NCI-H510A (cell line): ENCODE results near the gene CR2.
"Not testable (repeated sequence)": the region's sequence is repeated elsewhere in the genome, so short reads cannot be mapped to it uniquely, and the experiment has no call there.

Source experiments
- DNase-seq: peaks from one replicate; lab custom pipeline; 2025; lab: John Stamatoyannopoulos, UW

The CR2 gene

GRCh38 chr1:207454046-207454964 is at the start of gene CR2:
TSS of gene CR2 (plus strand) at chr1:207454328. CDS start at chr1:207454419, 91 bp downstream.
- peak; percentile 32 for DNase-seq

- peak; percentile 5 for DNase-seq
These were observed 49.1 kb upstream of the CR2 start for GRCh38 chr1:207404849-207405525.

DNA sequence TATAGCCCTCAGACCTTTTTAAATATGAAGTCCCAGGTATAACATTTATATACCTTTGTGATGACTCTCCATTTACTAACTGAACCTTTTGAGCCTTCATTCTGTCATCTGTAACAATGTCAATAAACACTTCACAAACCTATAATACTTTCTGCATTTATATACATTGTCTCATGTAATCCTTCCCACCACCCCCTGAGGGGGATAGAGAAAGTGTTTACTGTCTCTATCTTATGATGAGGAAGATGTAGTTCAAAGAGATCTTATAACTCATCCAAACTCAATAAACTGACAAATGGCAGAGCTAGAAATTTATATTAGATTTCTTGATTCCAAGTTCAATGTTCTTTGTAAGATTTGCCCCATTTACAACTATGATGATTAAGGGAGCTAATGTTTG is 48.3 kb upstream of the CR2 start:
- DNase-seq: no peak

DNA sequence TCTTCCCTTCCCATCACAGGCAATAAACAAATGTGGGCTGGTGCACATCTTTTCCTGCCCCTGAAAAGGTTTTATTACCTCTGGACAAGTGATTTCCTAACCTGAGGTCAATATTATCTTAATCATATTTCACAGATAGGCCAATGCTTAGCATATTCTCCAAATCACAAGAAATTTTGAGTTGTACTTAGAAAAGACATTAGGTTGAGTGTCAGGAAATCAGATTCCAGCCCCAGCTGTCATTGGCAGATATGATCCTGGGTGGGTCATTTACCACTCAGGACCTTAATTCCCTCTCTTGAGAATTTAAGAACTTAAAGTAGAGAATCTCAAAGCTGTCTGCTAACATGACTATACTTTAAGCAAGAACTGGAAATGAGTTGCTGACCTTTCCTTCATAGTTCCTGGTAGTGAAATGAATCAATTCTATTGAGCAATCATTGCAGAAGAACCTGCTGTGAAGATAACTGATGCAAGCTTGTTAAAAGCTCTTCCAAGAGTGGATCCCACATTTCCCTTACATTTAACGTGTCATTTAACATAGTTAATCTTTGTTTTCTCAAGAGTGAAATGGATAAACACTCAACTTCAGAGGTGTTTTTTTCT is 46.4 kb upstream of the CR2 start:
- no peak for DNase-seq

DNA sequence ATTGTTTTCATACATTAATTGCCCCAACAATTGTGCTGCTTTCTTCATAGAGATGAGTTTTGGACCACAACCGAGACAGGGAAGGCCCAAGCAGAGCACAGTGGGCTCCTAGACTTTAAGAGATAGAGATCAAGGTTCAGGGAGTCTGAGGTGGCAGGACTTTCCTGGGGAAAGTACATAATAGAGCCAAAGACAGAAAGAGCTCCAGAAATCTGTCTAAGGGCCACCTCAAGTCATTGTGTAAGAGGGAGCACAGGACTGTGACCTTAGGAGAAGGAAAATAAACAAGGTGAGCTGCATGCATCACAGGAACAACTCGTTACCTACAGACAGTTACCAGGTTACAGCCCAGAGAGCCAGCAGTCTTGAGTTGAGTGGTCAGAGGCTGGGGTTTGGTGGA is 41.3 kb upstream of the CR2 start:
- DNase-seq: no peak

- no peak for DNase-seq
These were observed 39.5 kb upstream of the CR2 start for GRCh38 chr1:207414606-207415108.

DNA sequence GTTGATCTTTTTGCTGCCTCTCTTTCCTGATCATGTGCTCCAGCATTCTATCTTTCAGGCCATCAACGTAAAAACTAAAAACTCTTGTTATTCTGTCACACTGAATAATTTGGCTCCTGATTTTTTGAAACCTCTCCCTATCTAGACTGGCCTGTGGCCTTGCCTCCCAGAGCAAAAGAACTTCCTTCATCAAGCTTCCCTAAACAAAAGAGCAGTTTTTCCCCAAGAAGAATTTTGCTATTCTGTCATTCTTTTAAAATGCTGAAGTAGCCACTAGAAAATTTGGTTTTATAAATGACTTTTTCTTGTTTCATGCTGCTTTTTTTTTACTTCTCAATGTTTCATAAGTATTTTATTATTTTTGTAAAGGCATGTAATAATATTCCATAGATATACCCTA is 37.1 kb upstream of the CR2 start:
- DNase-seq: no peak

GRCh38 chr1:207418351-207418750 is 35.8 kb upstream of the CR2 start:
- no peak for DNase-seq

DNA sequence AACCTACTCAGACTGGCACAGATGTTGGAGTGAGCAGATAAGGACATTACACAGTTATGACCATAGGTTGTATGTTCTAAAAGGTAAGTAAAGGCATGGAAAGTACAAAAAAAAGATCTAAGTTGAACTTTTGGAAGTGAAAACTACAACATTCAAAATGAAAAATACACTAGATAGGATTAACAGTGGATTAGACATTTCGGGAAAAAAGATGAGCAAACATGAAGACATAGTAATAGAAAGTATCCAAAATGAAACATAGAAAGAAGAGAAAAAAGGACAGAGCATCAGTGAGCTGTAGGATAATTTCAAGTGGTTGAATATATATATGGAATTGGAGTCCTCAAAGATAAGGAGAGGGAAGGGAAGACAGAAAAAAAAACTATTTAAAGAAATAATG is 34.0 kb upstream of the CR2 start:
- DNase-seq: no peak

GRCh38 chr1:207421078-207421477 is 33.0 kb upstream of the CR2 start:
- no peak for DNase-seq

DNA sequence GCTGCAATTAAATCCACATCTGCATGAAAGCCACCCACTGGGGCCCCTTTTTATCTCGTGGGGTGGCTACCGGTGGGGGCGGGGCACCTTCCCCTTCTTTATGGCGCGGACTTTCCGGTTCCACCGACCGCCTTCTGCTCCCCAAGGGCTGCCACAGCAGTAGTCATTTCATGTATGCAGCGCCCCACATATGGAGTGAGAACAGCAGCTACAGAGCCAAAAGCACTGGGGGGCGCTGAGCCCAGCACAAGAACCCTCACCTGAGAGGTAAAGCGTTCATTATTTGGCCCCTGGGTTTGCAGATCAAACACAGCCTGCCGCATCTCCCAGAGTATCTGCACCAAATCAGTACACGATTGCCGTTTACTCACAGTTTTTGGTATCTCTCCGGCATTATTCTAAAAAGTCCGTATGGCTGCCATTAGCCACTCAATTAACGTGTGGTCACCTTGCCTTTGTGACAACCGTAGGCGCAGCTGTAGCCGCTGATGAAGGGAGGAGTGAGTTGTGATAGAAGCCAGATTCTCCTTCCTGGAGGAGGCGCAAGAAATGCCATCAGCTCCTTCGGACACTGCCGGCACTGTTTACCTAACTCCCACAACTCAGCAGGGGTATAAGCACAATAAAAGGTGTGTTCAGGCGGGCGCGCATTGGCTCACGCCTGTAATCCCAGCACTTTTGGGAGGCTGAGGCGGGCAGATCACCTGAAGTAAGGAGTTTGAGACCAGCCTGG is 30.4 kb upstream of the CR2 start:
- no peak for DNase-seq

DNA sequence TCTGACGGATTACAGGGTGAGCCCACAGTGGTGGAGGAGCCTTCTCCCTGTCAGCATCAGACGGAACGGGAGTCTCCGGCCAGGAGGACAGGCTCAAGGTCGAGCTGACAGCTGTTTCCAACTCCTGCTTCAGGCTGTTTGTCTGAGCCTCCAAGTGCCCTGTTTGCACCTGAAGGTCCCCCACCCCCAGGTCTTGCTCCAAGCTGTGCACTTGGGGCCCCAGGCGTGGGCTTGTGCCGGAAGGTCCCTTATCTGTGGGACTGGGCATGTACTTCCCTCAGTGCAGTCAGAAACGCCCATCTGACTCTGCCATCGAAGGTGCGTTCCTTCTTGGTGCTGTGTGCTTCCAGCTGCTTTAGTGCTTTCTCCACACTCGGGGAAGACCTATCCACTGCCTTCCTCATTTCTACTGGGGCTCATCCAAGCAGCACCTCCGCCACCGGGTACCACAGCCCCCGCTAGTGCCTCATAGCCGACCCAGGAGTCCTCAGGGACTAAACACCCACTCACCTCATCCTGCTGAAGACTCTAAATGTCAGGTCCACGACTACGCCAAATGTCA is 29.5 kb upstream of the CR2 start:
- no peak for DNase-seq

DNA sequence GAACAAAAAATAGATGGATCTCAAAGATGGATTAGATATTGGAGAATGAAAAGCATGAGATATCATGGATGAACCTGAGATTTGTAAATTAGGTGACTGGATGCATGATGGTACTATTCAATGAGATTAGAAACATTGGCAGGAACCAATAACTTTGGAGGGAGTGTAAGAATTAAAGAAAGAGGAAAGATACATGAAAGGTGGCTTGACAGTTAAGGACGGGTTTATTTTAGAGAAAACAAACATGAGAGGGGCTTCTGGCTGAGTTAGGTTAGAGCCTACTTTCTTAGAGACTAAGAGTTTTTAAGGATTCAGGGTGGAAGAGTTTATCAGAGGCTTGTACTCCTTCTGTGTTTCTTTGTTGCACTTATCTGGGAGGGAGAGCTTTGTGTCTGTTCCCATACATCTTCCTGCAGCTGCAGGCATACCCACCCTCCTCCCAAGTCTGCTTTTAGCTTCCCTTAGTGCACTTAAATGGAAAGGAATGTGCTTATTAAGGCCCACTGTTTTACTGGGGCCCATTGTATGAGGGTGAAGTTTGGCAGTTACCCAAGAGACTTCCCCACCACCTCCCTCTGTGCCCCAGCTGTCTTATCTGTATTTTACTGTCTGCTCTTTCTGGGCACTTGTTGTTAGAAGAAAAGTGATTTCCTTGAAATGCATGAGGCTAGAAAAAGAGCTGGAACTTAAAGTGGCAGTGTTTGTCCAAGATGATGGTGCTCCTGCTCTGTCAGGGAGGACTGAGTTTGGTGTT is 26.1 kb upstream of the CR2 start:
- DNase-seq: no peak

- DNase-seq: no peak
These were observed 25.3 kb upstream of the CR2 start for GRCh38 chr1:207428783-207429182.

GRCh38 chr1:207429963-207430362 is 24.2 kb upstream of the CR2 start:
- no peak for DNase-seq

GRCh38 chr1:207430602-207431001 is 23.5 kb upstream of the CR2 start:
- DNase-seq: no peak

GRCh38 chr1:207431508-207431907 is 22.6 kb upstream of the CR2 start:
- DNase-seq: no peak

DNA sequence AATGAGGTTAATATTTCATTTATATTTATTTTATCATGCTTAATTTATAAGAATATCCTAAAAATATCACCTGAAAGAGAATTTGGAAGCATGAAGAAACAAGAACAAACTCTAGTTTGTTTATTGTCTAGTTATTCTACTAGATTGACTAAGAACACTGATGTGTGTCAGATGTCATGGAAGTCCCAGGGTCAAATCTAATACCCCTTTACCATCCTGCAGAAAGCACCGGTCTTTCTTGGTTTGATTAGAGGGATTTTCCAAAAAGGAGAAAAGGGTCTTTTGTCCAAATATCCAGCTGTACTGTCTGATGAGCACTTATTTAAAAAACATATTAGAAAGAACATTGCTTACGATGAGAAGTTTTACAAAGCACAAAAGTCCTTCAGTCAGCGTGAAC is 20.7 kb upstream of the CR2 start:
- no peak for DNase-seq

GRCh38 chr1:207436746-207437145 is 17.4 kb upstream of the CR2 start:
- not testable (repeated sequence) for DNase-seq

- DNase-seq: no peak
These were observed 13.5 kb upstream of the CR2 start for GRCh38 chr1:207440626-207441025.
